ENCODE results near the gene NRG2. TPM values are rescaled to one million over a fixed set of nuclear protein-coding genes. Genes with fewer than 3 reads are reported as not detected.

The NRG2 gene
- total RNA-seq, 2 experiments from 2014 or later = not detected

GRCh38 chr5:139814704-139815280 is 228.3 kb downstream of the NRG2 start:
- CTCF ChIA-PET = interaction anchor here (0.9 to 1.4 kb wide), 2 partner anchors 28 to 154 kb away, joined by 3 to 5 read pairs; no protein-coding TSS in a partner anchor
- H3K9me3 Mint-ChIP-seq = peaks cover 10% of the 10 kb centered on the region
- no peak overlapping the region for H3K4me3 Mint-ChIP-seq
- no peaks in the 10 kb centered on the region for H3K4me1 Mint-ChIP-seq (ENCODE audit: low read depth)
- no peak for DNase-seq
- H3K27me3 Mint-ChIP-seq (ENCODE audit: low read depth) = peaks cover 3% of the 10 kb centered on the region
- intact Hi-C loops (cut with micrococcal nuclease) = no loop called here
- H3K36me3 Mint-ChIP-seq (ENCODE audit: low read depth) = peaks cover 2% of the 10 kb centered on the region
- no peak overlapping the region for H3K27ac Mint-ChIP-seq

- Mint-ChIP-seq H3K9me3 (peaks cover 4% of the 10 kb centered on the region), H3K4me1 (ENCODE audit: low read depth) (no peaks in the 10 kb centered on the region), H3K27me3 (ENCODE audit: low read depth) (peaks cover 3% of the 10 kb centered on the region), H3K36me3 (ENCODE audit: low read depth) (peaks cover 2% of the 10 kb centered on the region), H3K27ac (no peak overlapping the region), H3K4me3 (no peak overlapping the region)
- no peak for DNase-seq
- CTCF ChIA-PET = interaction anchor here (1.4 kb wide), 1 partner anchor 27 kb away, joined by 5 read pairs; no protein-coding TSS in a partner anchor
- intact Hi-C loops (cut with micrococcal nuclease) = no loop called here
These were observed 228.9 kb downstream of the NRG2 start for GRCh38 chr5:139814191-139814601.

- H3K36me3 Mint-ChIP-seq (ENCODE audit: low read depth) = no peaks in the 10 kb centered on the region
- H3K9me3 Mint-ChIP-seq = no peaks in the 10 kb centered on the region
- H3K4me1 Mint-ChIP-seq (ENCODE audit: low read depth) = no peaks in the 10 kb centered on the region
- DNase-seq = no peak
- intact Hi-C loops (cut with micrococcal nuclease) = no loop called here
- CTCF ChIA-PET = no interaction called here
- H3K4me3 Mint-ChIP-seq = no peak overlapping the region
- H3K27ac Mint-ChIP-seq = no peak overlapping the region
- peaks cover 8% of the 10 kb centered on the region for H3K27me3 Mint-ChIP-seq (ENCODE audit: low read depth)
These were observed 230.0 kb downstream of the NRG2 start for GRCh38 chr5:139812836-139813805.

- H3K9me3 Mint-ChIP-seq = no peaks in the 10 kb centered on the region
- CTCF ChIA-PET = interaction anchor here (1.0 kb wide), 1 partner anchor 157 kb away, joined by 3 read pairs; no protein-coding TSS in a partner anchor
These were observed 230.8 kb downstream of the NRG2 start for GRCh38 chr5:139812323-139812722.

GRCh38 chr5:139811274-139811607 is 231.9 kb downstream of the NRG2 start:
- no peaks in the 10 kb centered on the region for H3K36me3 Mint-ChIP-seq (ENCODE audit: low read depth)
- H3K27ac Mint-ChIP-seq = no peak overlapping the region
- intact Hi-C loops (cut with micrococcal nuclease) = no loop called here
- H3K9me3 Mint-ChIP-seq = no peaks in the 10 kb centered on the region
- peaks cover 8% of the 10 kb centered on the region for H3K27me3 Mint-ChIP-seq (ENCODE audit: low read depth)
- DNase-seq = no peak
- no peak overlapping the region for H3K4me3 Mint-ChIP-seq
- H3K4me1 Mint-ChIP-seq (ENCODE audit: low read depth) = no peaks in the 10 kb centered on the region
- CTCF ChIA-PET = interaction anchor here (0.8 to 1.9 kb wide), 3 partner anchors 157 to 168 kb away, joined by 3 to 5 read pairs (median 4); no protein-coding TSS in a partner anchor

More at GRCh38 chr5:139812323-139812722, 230.8 kb downstream of the NRG2 start:
- intact Hi-C loops (cut with micrococcal nuclease) = no loop called here
- DNase-seq = no peak
- H3K4me3 Mint-ChIP-seq = no peak overlapping the region
- peaks cover 8% of the 10 kb centered on the region for H3K27me3 Mint-ChIP-seq (ENCODE audit: low read depth)
- no peak overlapping the region for H3K27ac Mint-ChIP-seq
- no peaks in the 10 kb centered on the region for H3K4me1 Mint-ChIP-seq (ENCODE audit: low read depth)
- no peaks in the 10 kb centered on the region for H3K36me3 Mint-ChIP-seq (ENCODE audit: low read depth)

- CTCF ChIA-PET = interaction anchor here (1.9 kb wide), 1 partner anchor 158 kb away, joined by 5 read pairs; no protein-coding TSS in a partner anchor
- Mint-ChIP-seq H3K36me3 (ENCODE audit: low read depth) (no peaks in the 10 kb centered on the region), H3K4me1 (ENCODE audit: low read depth) (no peaks in the 10 kb centered on the region), H3K27me3 (ENCODE audit: low read depth) (peaks cover 8% of the 10 kb centered on the region), H3K9me3 (no peaks in the 10 kb centered on the region), H3K27ac (no peak overlapping the region), H3K4me3 (no peak overlapping the region)
- intact Hi-C loops (cut with micrococcal nuclease) = no loop called here
- no peak for DNase-seq
These were observed 232.5 kb downstream of the NRG2 start for GRCh38 chr5:139810341-139811273.

GRCh38 chr5:139809331-139809810 is 233.7 kb downstream of the NRG2 start:
- Mint-ChIP-seq H3K36me3 (ENCODE audit: low read depth) (no peaks in the 10 kb centered on the region), H3K4me3 (no peak overlapping the region)
- CTCF ChIA-PET = interaction anchor here (1.9 kb wide), 1 partner anchor 159 kb away, joined by 5 read pairs; no protein-coding TSS in a partner anchor

GRCh38 chr5:139808481-139809330 is 234.4 kb downstream of the NRG2 start:
- Mint-ChIP-seq H3K4me3 (no peak overlapping the region), H3K27ac (no peak overlapping the region)
- DNase-seq = peak; percentile 63

More at GRCh38 chr5:139809331-139809810, 233.7 kb downstream of the NRG2 start:
- Mint-ChIP-seq H3K4me1 (ENCODE audit: low read depth) (no peaks in the 10 kb centered on the region), H3K27ac (no peak overlapping the region), H3K27me3 (ENCODE audit: low read depth) (peaks cover 8% of the 10 kb centered on the region), H3K9me3 (no peaks in the 10 kb centered on the region)
- DNase-seq = no peak
- intact Hi-C loops (cut with micrococcal nuclease) = no loop called here

GRCh38 chr5:139807647-139808030 is 235.5 kb downstream of the NRG2 start:
- H3K9me3 Mint-ChIP-seq = no peaks in the 10 kb centered on the region
- no peaks in the 10 kb centered on the region for H3K36me3 Mint-ChIP-seq (ENCODE audit: low read depth)
- no peak for DNase-seq
- CTCF ChIA-PET = no interaction called here
- peaks cover 11% of the 10 kb centered on the region for H3K27me3 Mint-ChIP-seq (ENCODE audit: low read depth)
- H3K27ac Mint-ChIP-seq = no peak overlapping the region
- no peaks in the 10 kb centered on the region for H3K4me1 Mint-ChIP-seq (ENCODE audit: low read depth)
- H3K4me3 Mint-ChIP-seq = no peak overlapping the region
- intact Hi-C loops (cut with micrococcal nuclease) = no loop called here

More at GRCh38 chr5:139808481-139809330, 234.4 kb downstream of the NRG2 start:
- no peaks in the 10 kb centered on the region for H3K4me1 Mint-ChIP-seq (ENCODE audit: low read depth)
- no peaks in the 10 kb centered on the region for H3K36me3 Mint-ChIP-seq (ENCODE audit: low read depth)
- intact Hi-C loops (cut with micrococcal nuclease) = no loop called here
- H3K9me3 Mint-ChIP-seq = no peaks in the 10 kb centered on the region
- peaks cover 11% of the 10 kb centered on the region for H3K27me3 Mint-ChIP-seq (ENCODE audit: low read depth)
- CTCF ChIA-PET = no interaction called here

- H3K4me3 Mint-ChIP-seq = no peak overlapping the region
These were observed 236.1 kb downstream of the NRG2 start for GRCh38 chr5:139806726-139807646.

More at GRCh38 chr5:139806726-139807646, 236.1 kb downstream of the NRG2 start:
- CTCF ChIA-PET = no interaction called here
- Mint-ChIP-seq H3K9me3 (no peaks in the 10 kb centered on the region), H3K4me1 (ENCODE audit: low read depth) (no peaks in the 10 kb centered on the region), H3K27ac (no peak overlapping the region), H3K36me3 (ENCODE audit: low read depth) (no peaks in the 10 kb centered on the region), H3K27me3 (ENCODE audit: low read depth) (peaks cover 12% of the 10 kb centered on the region)
- intact Hi-C loops (cut with micrococcal nuclease) = no loop called here
- no peak for DNase-seq

Measured in activated naive CD4-positive, alpha-beta T cell treated with anti-CD3 and anti-CD28 coated beads for 36 hours (primary cell).